IgD-negative memory B cell (primary cell): ENCODE results near the gene SPCS3. TPM values are rescaled to one million over a fixed set of nuclear protein-coding genes. Genes with fewer than 3 reads are reported as not detected.

Experiments used
- H3K27ac Mint-ChIP-seq, 3 donors: one replicate each; pipeline ENCODE4 v1.8.0; 2020 to 2022; ENCODE audit warnings: mild to moderate bottlenecking in 3 of 3, mixed read lengths in 3 of 3, moderate library complexity in 1 of 3
- H3K27me3 Mint-ChIP-seq: one replicate; pipeline ENCODE4 v1.8.0; 2021; ENCODE audit warnings: mixed read lengths
- H3K36me3 Mint-ChIP-seq: one replicate; pipeline ENCODE4 v1.8.0; 2020; ENCODE audit warnings: mild to moderate bottlenecking, mixed read lengths
- H3K4me1 Mint-ChIP-seq, 3 donors: one replicate each; pipeline ENCODE4 v1.8.0; 2020 to 2022; ENCODE audit warnings: mixed read lengths in 3 of 3, mild to moderate bottlenecking in 1 of 3
- H3K4me3 Mint-ChIP-seq, 4 donors: one replicate each; pipeline ENCODE4 v1.8.0; 2020 to 2022; ENCODE audit warnings: mild to moderate bottlenecking in 4 of 4, mixed read lengths in 4 of 4, moderate library complexity in 3 of 4
- H3K9me3 Mint-ChIP-seq, 3 donors: one replicate each; pipeline ENCODE4 v1.8.0; 2020 to 2021; ENCODE audit warnings: mixed read lengths in 3 of 3, mild to moderate bottlenecking in 1 of 3
- polyA plus RNA-seq: library from polyadenylated mRNA; unstranded; fragments of 300-500 nt; fragmentation: Illumina TruSeq; gene quantifications from one replicate; pipeline ENCODE4 v1.2.3, GENCODE V29; 2021

SPCS3 gene
- polyA plus RNA-seq, 1 donor from 2014 or later = 53.5 TPM

DNA sequence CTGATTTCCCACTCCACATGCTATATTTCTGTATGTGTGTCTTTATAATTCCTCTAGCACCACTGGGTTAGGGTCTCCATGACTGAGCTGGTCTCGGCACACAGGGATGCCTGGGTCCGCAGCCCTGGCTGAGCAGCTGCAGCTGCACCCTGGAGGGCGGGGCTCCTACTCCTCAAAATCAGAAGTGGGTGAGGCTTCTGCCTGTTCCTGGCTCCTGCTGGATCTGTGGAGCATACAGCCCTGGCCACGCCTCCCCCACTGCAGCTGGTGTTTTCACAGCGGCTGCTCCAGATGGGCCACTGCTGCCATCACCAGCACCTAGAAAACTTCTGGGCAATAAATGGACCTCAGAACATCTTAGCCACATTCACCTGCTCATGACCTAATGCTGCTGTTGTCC lies 30.9 kb downstream of the SPCS3 start:
- H3K4me3 Mint-ChIP-seq = peak overlapping the region in 1 of 4 donors; percentile 33
- H3K27me3 Mint-ChIP-seq = no peaks in the 10 kb centered on the region
- H3K4me1 Mint-ChIP-seq = no peaks in the 10 kb centered on the region
- peaks cover 10% of the 10 kb centered on the region for H3K36me3 Mint-ChIP-seq
- H3K9me3 Mint-ChIP-seq = peaks cover 3 to 9% (median 9%) of the 10 kb centered on the region in 3 donors
- no peak overlapping the region for H3K27ac Mint-ChIP-seq

DNA sequence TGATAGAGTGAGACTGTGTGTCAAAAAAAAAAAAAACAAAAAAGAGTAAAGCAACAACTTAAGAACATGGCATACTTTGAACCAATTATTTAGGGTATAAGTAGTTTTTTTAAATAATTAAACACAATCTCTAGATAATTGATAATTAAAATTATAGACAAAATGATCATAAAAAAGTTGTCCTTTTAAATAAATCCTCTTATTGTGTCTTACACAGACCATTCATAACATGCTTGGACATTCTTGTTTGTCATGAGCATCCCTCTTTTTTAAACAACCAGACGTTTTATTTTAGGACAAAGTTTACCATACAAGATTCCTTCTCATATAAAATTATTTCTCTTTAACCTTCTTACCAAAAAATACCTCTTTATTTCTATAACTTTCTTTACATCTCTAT lies 35.1 kb downstream of the SPCS3 start:
- no peak overlapping the region for H3K4me3 Mint-ChIP-seq
- H3K36me3 Mint-ChIP-seq = peaks cover 7% of the 10 kb centered on the region
- H3K27me3 Mint-ChIP-seq = no peaks in the 10 kb centered on the region

GRCh38 chr4:176357359-176358082 lies 37.8 kb downstream of the SPCS3 start:
- Mint-ChIP-seq H3K4me3 (no peak overlapping the region), H3K9me3 (peaks cover 0 to 4% (median 0%) of the 10 kb centered on the region in 3 donors), H3K27ac (no peak overlapping the region), H3K4me1 (peaks cover 0 to 1% (median 0%) of the 10 kb centered on the region in 3 donors), H3K36me3 (no peaks in the 10 kb centered on the region), H3K27me3 (no peaks in the 10 kb centered on the region)

More for the DNA sequence above, 35.1 kb downstream of the SPCS3 start:
- H3K27ac Mint-ChIP-seq = no peak overlapping the region
- peaks cover 0 to 1% (median 0%) of the 10 kb centered on the region in 3 donors for H3K4me1 Mint-ChIP-seq
- peaks cover 0 to 6% (median 0%) of the 10 kb centered on the region in 3 donors for H3K9me3 Mint-ChIP-seq

GRCh38 chr4:176358083-176358469 lies 38.3 kb downstream of the SPCS3 start:
- H3K9me3 Mint-ChIP-seq = peaks cover 0 to 4% (median 0%) of the 10 kb centered on the region in 3 donors
- H3K27ac Mint-ChIP-seq = no peak overlapping the region
- H3K4me1 Mint-ChIP-seq = peaks cover 0 to 6% (median 3%) of the 10 kb centered on the region in 3 donors
- no peaks in the 10 kb centered on the region for H3K36me3 Mint-ChIP-seq
- H3K27me3 Mint-ChIP-seq = no peaks in the 10 kb centered on the region
- H3K4me3 Mint-ChIP-seq = no peak overlapping the region

DNA sequence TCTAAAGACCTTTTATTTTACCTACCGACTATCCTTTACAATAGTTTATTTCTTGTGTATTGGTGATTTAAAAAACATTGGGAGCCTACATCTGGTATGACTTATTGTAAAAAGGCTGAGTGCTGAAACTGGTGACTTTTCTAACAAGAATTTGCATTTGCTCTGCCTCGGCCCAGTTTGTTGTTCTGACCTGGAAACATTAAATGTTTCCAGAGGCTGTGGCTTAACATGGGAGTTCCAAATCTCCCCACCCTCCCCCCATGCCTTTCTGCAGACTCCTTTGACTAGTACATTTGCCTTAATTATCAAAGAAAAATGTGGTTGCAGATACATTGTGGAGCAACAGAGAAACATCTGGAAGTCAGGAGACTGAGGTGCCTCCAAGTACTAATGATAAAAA lies 39.8 kb downstream of the SPCS3 start:
- Mint-ChIP-seq H3K27me3 (no peaks in the 10 kb centered on the region), H3K27ac (no peak overlapping the region), H3K36me3 (no peaks in the 10 kb centered on the region), H3K4me3 (no peak overlapping the region), H3K4me1 (peaks cover 0 to 12% (median 8%) of the 10 kb centered on the region in 3 donors), H3K9me3 (no peaks in the 10 kb centered on the region)

DNA sequence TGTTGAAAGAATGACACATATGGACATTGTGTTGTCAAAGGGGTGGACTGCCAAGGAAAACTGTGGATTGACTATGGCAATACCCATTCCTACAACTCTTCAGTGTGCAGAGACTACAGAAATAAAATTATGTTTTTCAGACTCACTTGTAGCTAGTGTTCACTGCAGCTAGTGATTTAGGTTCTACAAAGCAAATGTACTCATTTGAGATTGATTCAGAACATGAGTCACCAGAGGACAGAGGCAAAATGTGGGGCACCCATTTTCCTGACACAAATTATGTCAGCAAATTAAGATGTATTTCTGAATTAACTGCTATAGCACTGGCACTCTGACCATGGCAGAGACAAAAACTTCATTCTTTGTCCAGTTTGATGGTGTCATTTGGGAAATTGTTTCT lies 40.7 kb downstream of the SPCS3 start:
- H3K27me3 Mint-ChIP-seq = no peaks in the 10 kb centered on the region
- H3K27ac Mint-ChIP-seq = no peak overlapping the region
- peaks cover 0 to 12% (median 8%) of the 10 kb centered on the region in 3 donors for H3K4me1 Mint-ChIP-seq
- H3K4me3 Mint-ChIP-seq = no peak overlapping the region
- no peaks in the 10 kb centered on the region for H3K36me3 Mint-ChIP-seq
- H3K9me3 Mint-ChIP-seq = no peaks in the 10 kb centered on the region

GRCh38 chr4:176363072-176363471 lies 43.3 kb downstream of the SPCS3 start:
- peaks cover 0 to 10% (median 10%) of the 10 kb centered on the region in 3 donors for H3K4me1 Mint-ChIP-seq
- no peak overlapping the region for H3K4me3 Mint-ChIP-seq
- no peak overlapping the region for H3K27ac Mint-ChIP-seq
- no peaks in the 10 kb centered on the region for H3K36me3 Mint-ChIP-seq
- H3K9me3 Mint-ChIP-seq = peaks cover 0 to 17% (median 2%) of the 10 kb centered on the region in 3 donors
- H3K27me3 Mint-ChIP-seq = no peaks in the 10 kb centered on the region

GRCh38 chr4:176367771-176368465 lies 48.2 kb downstream of the SPCS3 start:
- H3K27me3 Mint-ChIP-seq = peaks cover 2% of the 10 kb centered on the region
- H3K36me3 Mint-ChIP-seq = peaks cover 1% of the 10 kb centered on the region
- peaks cover 0 to 17% (median 4%) of the 10 kb centered on the region in 3 donors for H3K9me3 Mint-ChIP-seq
- H3K4me1 Mint-ChIP-seq = peaks cover 0 to 8% (median 7%) of the 10 kb centered on the region in 3 donors
- no peak overlapping the region for H3K4me3 Mint-ChIP-seq
- H3K27ac Mint-ChIP-seq = no peak overlapping the region

- no peaks in the 10 kb centered on the region for H3K4me1 Mint-ChIP-seq
These were observed 56.4 kb downstream of the SPCS3 start for GRCh38 chr4:176376032-176376614.

DNA sequence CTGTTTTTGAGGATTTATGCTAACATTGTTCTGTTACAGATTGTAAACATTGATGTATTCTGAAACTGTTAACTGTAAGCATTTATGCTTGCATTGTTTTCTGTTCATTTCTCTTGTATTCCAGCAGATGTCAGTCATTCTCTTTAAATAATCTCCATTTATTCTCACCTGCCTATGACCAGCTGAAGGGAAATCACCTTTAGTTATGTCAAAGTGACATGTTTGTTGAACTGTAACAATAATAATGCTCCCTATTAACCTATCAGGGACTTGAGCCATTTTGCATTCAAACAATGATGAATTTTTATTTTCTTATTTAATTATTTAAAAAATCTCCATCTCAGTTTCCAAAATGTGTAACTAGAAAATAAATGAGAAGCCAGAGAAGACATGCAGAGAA lies 58.0 kb downstream of the SPCS3 start:
- no peak overlapping the region for H3K4me3 Mint-ChIP-seq
- H3K36me3 Mint-ChIP-seq = no peaks in the 10 kb centered on the region
- no peaks in the 10 kb centered on the region for H3K4me1 Mint-ChIP-seq
- H3K27ac Mint-ChIP-seq = no peak overlapping the region
- peaks cover 3% of the 10 kb centered on the region for H3K27me3 Mint-ChIP-seq
- H3K9me3 Mint-ChIP-seq = no peaks in the 10 kb centered on the region

More at GRCh38 chr4:176376032-176376614, 56.4 kb downstream of the SPCS3 start:
- Mint-ChIP-seq H3K4me3 (no peak overlapping the region), H3K27me3 (peaks cover 5% of the 10 kb centered on the region), H3K9me3 (peaks cover 0 to 2% (median 0%) of the 10 kb centered on the region in 3 donors), H3K27ac (no peak overlapping the region), H3K36me3 (no peaks in the 10 kb centered on the region)

DNA sequence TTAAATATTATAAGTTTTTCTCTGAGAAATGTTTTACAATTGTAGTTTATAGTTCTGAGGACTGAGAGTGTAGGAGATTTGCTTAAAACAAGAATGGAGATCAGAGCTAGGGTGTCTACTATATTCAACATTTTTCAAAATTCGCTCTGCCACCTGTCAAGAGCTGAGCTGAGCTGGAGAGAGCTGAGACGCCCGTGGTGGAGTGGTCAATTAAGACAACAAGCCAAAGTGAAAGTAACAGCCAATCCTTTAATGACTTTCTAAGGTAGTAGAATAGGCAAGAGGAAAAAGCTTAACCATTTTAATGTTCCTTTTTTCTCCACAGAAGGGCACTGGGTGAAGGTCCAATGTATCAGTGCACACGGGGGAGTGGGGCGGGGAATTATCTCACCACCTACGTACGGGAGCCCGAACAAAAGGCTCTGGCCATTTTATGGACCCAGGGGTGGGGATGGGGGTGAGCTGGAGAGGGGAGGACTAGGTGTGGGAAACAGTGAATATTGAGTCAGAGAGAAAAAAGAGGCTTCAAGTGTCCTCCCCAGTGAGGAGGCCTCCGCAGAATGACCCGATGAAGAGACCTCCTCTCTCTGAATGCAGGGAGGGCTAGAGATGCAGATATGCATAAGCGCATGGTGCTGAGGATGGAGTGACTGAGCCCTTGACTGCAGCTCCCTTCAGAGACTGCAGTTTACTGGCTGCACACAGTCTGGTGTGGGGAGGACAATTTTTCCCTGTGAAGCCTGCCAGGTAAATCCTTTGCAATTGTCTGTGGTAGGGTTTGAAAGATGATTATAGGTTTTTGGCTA lies 60.8 kb downstream of the SPCS3 start:
- peak overlapping the region in 1 of 4 donors; percentile 13 for H3K4me3 Mint-ChIP-seq
- H3K36me3 Mint-ChIP-seq = no peaks in the 10 kb centered on the region
- H3K27ac Mint-ChIP-seq = no peak overlapping the region
- no peaks in the 10 kb centered on the region for H3K9me3 Mint-ChIP-seq
- peaks cover 2% of the 10 kb centered on the region for H3K27me3 Mint-ChIP-seq
- H3K4me1 Mint-ChIP-seq = no peaks in the 10 kb centered on the region

Other genes with a start within 250 kb of the SPCS3 start
- not detected for gene SPATA4, start 124.4 kb upstream of the SPCS3 start, polyA plus RNA-seq
- gene ASB5, start 50.7 kb upstream of the SPCS3 start, polyA plus RNA-seq = not detected